Measurements from ENCODE around the gene SERGEF.
A peak's percentile ranks its signal among the peaks of the same experiment; 100 is the strongest.

Gene SERGEF

GRCh38 chr11:17976651-17977050 lies 36.2 kb downstream of the SERGEF start:
- DNase-seq (ENCODE audit: low read depth) = no peak
- H3K4me3 ChIP-seq (ENCODE audit: low read depth, low read length) = no peak overlapping the region
- TF ChIP-seq CTCF (IDR thresholded peaks at IDR 0.05; ENCODE audit: low read depth, low read length, missing control alignments) = no peak

- no peak overlapping the region for H3K4me3 ChIP-seq (ENCODE audit: low read depth, low read length)
- DNase-seq (ENCODE audit: low read depth) = no peak
- no peak for TF ChIP-seq CTCF (IDR thresholded peaks at IDR 0.05; ENCODE audit: low read depth, low read length, missing control alignments)
Observed at GRCh38 chr11:17974246-17974645, 38.6 kb downstream of the SERGEF start.

- TF ChIP-seq CTCF (IDR thresholded peaks at IDR 0.05; ENCODE audit: low read depth, low read length, missing control alignments) = peak; percentile 47
- no peak for DNase-seq (ENCODE audit: low read depth)
- H3K4me3 ChIP-seq (ENCODE audit: low read depth, low read length) = no peak overlapping the region
Observed at GRCh38 chr11:17972987-17973386, 39.9 kb downstream of the SERGEF start.

- DNase-seq (ENCODE audit: low read depth) = no peak
- H3K4me3 ChIP-seq (ENCODE audit: low read depth, low read length) = no peak overlapping the region
- no peak for TF ChIP-seq CTCF (IDR thresholded peaks at IDR 0.05; ENCODE audit: low read depth, low read length, missing control alignments)
Observed at GRCh38 chr11:17968206-17968605, 44.6 kb downstream of the SERGEF start.

- H3K4me3 ChIP-seq (ENCODE audit: low read depth, low read length) = no peak overlapping the region
- no peak for DNase-seq (ENCODE audit: low read depth)
- no peak for TF ChIP-seq CTCF (IDR thresholded peaks at IDR 0.05; ENCODE audit: low read depth, low read length, missing control alignments)
Observed at GRCh38 chr11:17967661-17968060, 45.2 kb downstream of the SERGEF start.

- no peak for TF ChIP-seq CTCF (IDR thresholded peaks at IDR 0.05; ENCODE audit: low read depth, low read length, missing control alignments)
- no peak for DNase-seq (ENCODE audit: low read depth)
- no peak overlapping the region for H3K4me3 ChIP-seq (ENCODE audit: low read depth, low read length)
Observed at GRCh38 chr11:17960091-17960490, 52.8 kb downstream of the SERGEF start.

- H3K4me3 ChIP-seq (ENCODE audit: low read depth, low read length) = no peak overlapping the region
- no peak for TF ChIP-seq CTCF (IDR thresholded peaks at IDR 0.05; ENCODE audit: low read depth, low read length, missing control alignments)
- no peak for DNase-seq (ENCODE audit: low read depth)
Observed at GRCh38 chr11:17958446-17958845, 54.4 kb downstream of the SERGEF start.

All from GM12864 (cell line).